HepG2 (cell line): ENCODE results near the gene CRYGS.
A peak's percentile ranks its signal among the peaks of the same experiment; 100 is the strongest.

ENCODE experiments used
- ATF1 ChIP-seq: IDR thresholded peaks from 2 replicates; pipeline ENCODE4 v1.6.1; 2016; ENCODE audit warnings: mild to moderate bottlenecking, control low read depth
- ATF2 ChIP-seq: sonication (generic); formaldehyde crosslinking; IDR thresholded peaks from 2 replicates; pipeline ENCODE4 v1.4.0; 2020; ENCODE audit warnings: missing genetic modification reagents
- CHD4 ChIP-seq: fragments of 200-600 bp; sonication (generic); IDR thresholded peaks from 2 replicates; pipeline ENCODE4 v1.7.0; 2017; ENCODE audit warnings: mild to moderate bottlenecking, low read length, borderline replicate concordance
- CREB1 ChIP-seq, 2 experiments: fragments of 450-650 bp in 1 of 2; IDR thresholded peaks; 2 replicates each; pipeline ENCODE4 v1.6.1; 2016 to 2017; ENCODE audit warnings: control low read depth in 1 of 2, mild to moderate bottlenecking in 1 of 2, missing compliant biosample characterization in 1 of 2, missing genetic modification characterization in 1 of 2
- CTCF ChIP-seq: sonication (generic); formaldehyde crosslinking; IDR thresholded peaks from 2 replicates; pipeline ENCODE4 v1.5.0; 2020; ENCODE audit warnings: mild to moderate bottlenecking, missing genetic modification reagents, moderate library complexity
- GATAD1 ChIP-seq: IDR thresholded peaks from 2 replicates; pipeline ENCODE4 v1.6.1; 2016; ENCODE audit warnings: missing genetic modification reagents, missing compliant biosample characterization
- SUZ12 ChIP-seq: fragments of 150-350 bp; IDR thresholded peaks from 2 replicates; pipeline ENCODE4 v1.6.1; 2014; ENCODE audit warnings: low read depth, low read length
- ZBTB25 ChIP-seq: IDR thresholded peaks from 2 replicates; pipeline ENCODE4 v1.6.1; 2018; ENCODE audit warnings: missing genetic modification reagents
- ZMYM3 ChIP-seq: sonication (generic); formaldehyde crosslinking; IDR thresholded peaks from 2 replicates; pipeline ENCODE4 v1.5.1; 2020; ENCODE audit warnings: mild to moderate bottlenecking, missing genetic modification reagents
- ZNF24 ChIP-seq: fragments of 450-650 bp; IDR thresholded peaks from 2 replicates; pipeline ENCODE4 v1.6.1; 2017; ENCODE audit warnings: antibody characterized with exemption, mild to moderate bottlenecking
- ZNF788 ChIP-seq: sonication (generic); formaldehyde crosslinking; IDR thresholded peaks from 2 replicates; pipeline ENCODE4 v1.5.0; 2020; ENCODE audit warnings: mild to moderate bottlenecking, missing genetic modification reagents, borderline replicate concordance
- ZSCAN31 ChIP-seq: sonication (generic); formaldehyde crosslinking; IDR thresholded peaks from 2 replicates; pipeline ENCODE4 v1.5.0; 2020; ENCODE audit warnings: low read depth, mild to moderate bottlenecking, missing genetic modification reagents
- TF ChIP-seq, protein P1 (sequence below), 2 experiments: sonication (generic) in 1 of 2; formaldehyde crosslinking in 1 of 2; IDR thresholded peaks; 2 replicates each; pipeline versions ENCODE4 v1.4.0 to v1.6.1; 2018 to 2020; ENCODE audit warnings: missing genetic modification reagents in 2 of 2, borderline replicate concordance in 1 of 2, low read depth in 1 of 2, mild to moderate bottlenecking in 1 of 2, missing biosample characterization in 1 of 2

- TF ChIP-seq ATF1 (no peak), ZSCAN31 (CRISPR knock-in tag) (peak; percentile 81; the same call in 1 of the 2 replicates), GATAD1 (CRISPR knock-in tag) (peak; percentile 87), CHD4 (no peak), ZNF24 (no peak), ZBTB25 (CRISPR knock-in tag) (peak; percentile 66), CTCF (CRISPR knock-in tag) (no peak), CREB1 (IDR thresholded peaks at IDR 0.05) (peak; percentile 4; the same call in 1 of the 2 replicates), CREB1 (CRISPR knock-in tag; IDR thresholded peaks at IDR 0.05) (0 out of 2 replicates have a peak, but pooled peaks have one; percentile 28), ATF2 (CRISPR knock-in tag) (peak; percentile 62), SUZ12 (no peak), ZMYM3 (CRISPR knock-in tag) (peak; percentile 14; the same call in 1 of the 2 replicates), ZNF788 (CRISPR knock-in tag) (peak; percentile 90; the same call in 1 of the 2 replicates)
- TF ChIP-seq, protein P1, sequence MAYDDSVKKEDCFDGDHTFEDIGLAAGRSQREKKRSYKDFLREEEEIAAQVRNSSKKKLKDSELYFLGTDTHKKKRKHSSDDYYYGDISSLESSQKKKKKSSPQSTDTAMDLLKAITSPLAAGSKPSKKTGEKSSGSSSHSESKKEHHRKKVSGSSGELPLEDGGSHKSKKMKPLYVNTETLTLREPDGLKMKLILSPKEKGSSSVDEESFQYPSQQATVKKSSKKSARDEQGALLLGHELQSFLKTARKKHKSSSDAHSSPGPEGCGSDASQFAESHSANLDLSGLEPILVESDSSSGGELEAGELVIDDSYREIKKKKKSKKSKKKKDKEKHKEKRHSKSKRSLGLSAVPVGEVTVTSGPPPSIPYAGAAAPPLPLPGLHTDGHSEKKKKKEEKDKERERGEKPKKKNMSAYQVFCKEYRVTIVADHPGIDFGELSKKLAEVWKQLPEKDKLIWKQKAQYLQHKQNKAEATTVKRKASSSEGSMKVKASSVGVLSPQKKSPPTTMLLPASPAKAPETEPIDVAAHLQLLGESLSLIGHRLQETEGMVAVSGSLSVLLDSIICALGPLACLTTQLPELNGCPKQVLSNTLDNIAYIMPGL (CRISPR knock-in tag; IDR thresholded peaks at IDR 0.05; ENCODE audit: borderline replicate concordance in 1 of 2, low read depth in 1 of 2): peak; percentile 41 to 50; a peak in 2 of 4 replicates
Measured at GRCh38 chr3:186567072-186567921, 23.1 kb upstream of the CRYGS start, which contains the start of gene TBCCD1.
